HepG2 (cell line): Measurements from ENCODE around the gene DCAF15. TPM values are rescaled to one million over a fixed set of nuclear protein-coding genes. Genes with fewer than 3 reads are reported as not detected.
A peak's percentile ranks its signal among the peaks of the same experiment; 100 is the strongest.

Experiments used
- AGO1 ChIP-seq: fragments of 200-400 bp; formaldehyde crosslinking; IDR thresholded peaks from 2 replicates; pipeline ENCODE4 v1.6.1; 2017; ENCODE audit warnings: mild to moderate bottlenecking, low read depth, low read length, moderate library complexity; ENCODE audit not compliant: poor library complexity, severe bottlenecking
- BRD4 ChIP-seq: sonication (generic); formaldehyde crosslinking; IDR thresholded peaks from 2 replicates; pipeline ENCODE4 v1.4.0; 2020; ENCODE audit warnings: missing genetic modification reagents
- DNMT3B ChIP-seq: conservative IDR thresholded peaks from 2 replicates; pipeline ENCODE4 v1.6.1; 2016; ENCODE audit warnings: missing biosample characterization, control low read depth
- FOXJ3 ChIP-seq: sonication (generic); formaldehyde crosslinking; IDR thresholded peaks from 2 replicates; pipeline ENCODE4 v1.4.0; 2020; ENCODE audit warnings: missing genetic modification reagents, mild to moderate bottlenecking, borderline replicate concordance
- GATAD1 ChIP-seq: IDR thresholded peaks from 2 replicates; pipeline ENCODE4 v1.6.1; 2016; ENCODE audit warnings: missing genetic modification reagents, missing compliant biosample characterization
- HIVEP1 ChIP-seq: sonication (generic); formaldehyde crosslinking; IDR thresholded peaks from 2 replicates; pipeline ENCODE4 v1.4.0; 2020; ENCODE audit warnings: mild to moderate bottlenecking, missing genetic modification reagents
- HOXA9 ChIP-seq: sonication (generic); formaldehyde crosslinking; IDR thresholded peaks from 2 replicates; pipeline ENCODE4 v1.8.1; 2022; ENCODE audit warnings: missing genetic modification reagents, mild to moderate bottlenecking, moderate library complexity, borderline replicate concordance
- MTERF4 ChIP-seq: sonication (generic); formaldehyde crosslinking; IDR thresholded peaks from 2 replicates; pipeline ENCODE4 v1.8.0; 2023; ENCODE audit warnings: mild to moderate bottlenecking, missing genetic modification reagents
- MTF2 ChIP-seq: sonication (generic); formaldehyde crosslinking; IDR thresholded peaks from 2 replicates; pipeline ENCODE4 v1.5.0; 2020; ENCODE audit warnings: missing genetic modification reagents, borderline replicate concordance
- NCOA2 ChIP-seq: sonication (generic); formaldehyde crosslinking; IDR thresholded peaks from 2 replicates; pipeline ENCODE4 v1.8.0; 2022; ENCODE audit warnings: inconsistent platforms
- NFE2L2 ChIP-seq: fragments of 150-350 bp; IDR thresholded peaks from 2 replicates; pipeline ENCODE4 v1.6.1; 2014; ENCODE audit warnings: low read length
- NFYC ChIP-seq: IDR thresholded peaks from 2 replicates; pipeline ENCODE4 v1.6.1; 2016; ENCODE audit warnings: missing genetic modification reagents, missing compliant biosample characterization
- RBAK ChIP-seq: sonication (generic); formaldehyde crosslinking; IDR thresholded peaks from 2 replicates; pipeline ENCODE4 v1.5.1; 2020; ENCODE audit warnings: mild to moderate bottlenecking, missing genetic modification reagents
- SP5 ChIP-seq: IDR thresholded peaks from 2 replicates; pipeline ENCODE4 v1.6.1; 2016; ENCODE audit warnings: low read depth, borderline replicate concordance
- TGIF2 ChIP-seq: IDR thresholded peaks from 2 replicates; pipeline ENCODE4 v1.6.1; 2016; ENCODE audit warnings: control low read depth, missing compliant biosample characterization
- THAP11 ChIP-seq: IDR thresholded peaks from 2 replicates; pipeline ENCODE4 v1.6.1; 2016; ENCODE audit warnings: missing biosample characterization, missing genetic modification reagents
- ZBTB7B ChIP-seq: sonication (generic); formaldehyde crosslinking; IDR thresholded peaks from 2 replicates; pipeline ENCODE4 v1.4.0; 2020; ENCODE audit warnings: missing genetic modification reagents
- ZNF282 ChIP-seq: fragments of 450-650 bp; IDR thresholded peaks from 2 replicates; pipeline ENCODE4 v1.6.1; 2018; ENCODE audit not compliant: partially characterized antibody
- ZNF546 ChIP-seq: sonication (generic); formaldehyde crosslinking; conservative IDR thresholded peaks from 2 replicates; pipeline ENCODE4 v1.8.1; 2023; ENCODE audit warnings: mild to moderate bottlenecking, missing genetic modification reagents
- ZNF639 ChIP-seq: conservative IDR thresholded peaks from 2 replicates; pipeline ENCODE4 v1.6.1; 2018; ENCODE audit warnings: missing genetic modification reagents
- polyA plus RNA-seq, 8 experiments: library from polyadenylated mRNA; depleted of rRNA in 3 of 8; stranded (reverse) in 7 of 8; unstranded in 1 of 8; fragments of >200 nt; fragmentation: Illumina TruSeq in 4 of 8; extraction: Trizol in 4 of 8; gene quantifications; 2 replicates each; pipeline versions ENCODE4 v1.2.1 to v1.2.3, GENCODE V29; 2011 to 2016; ENCODE audit warnings: low read depth in 4 of 8, missing spikeins in 1 of 8, mixed read lengths in 1 of 8; ENCODE audit not compliant: insufficient read depth in 1 of 8
- total RNA-seq, 5 experiments: library from RNA; depleted of rRNA; stranded (reverse); fragments of >200 nt; fragmentation: Illumina TruSeq; extraction: Trizol; gene quantifications; 2 replicates each; pipeline ENCODE4 v1.2.3, GENCODE V29; 2016; ENCODE audit warnings: low read depth in 1 of 5
- TF ChIP-seq, protein P1 (sequence below): sonication (generic); formaldehyde crosslinking; IDR thresholded peaks from 2 replicates; pipeline ENCODE4 v1.4.0; 2020; ENCODE audit warnings: missing genetic modification reagents, borderline replicate concordance
- TF ChIP-seq, protein P2 (sequence below): sonication (generic); formaldehyde crosslinking; conservative IDR thresholded peaks from 2 replicates; pipeline ENCODE4 v1.8.0; 2022; ENCODE audit warnings: mild to moderate bottlenecking, moderate library complexity, missing genetic modification reagents

Gene DCAF15
- total and polyA plus RNA-seq, 2 of the 13 experiments (the other 11 are each of a cell fraction or from before 2014, with no cell fraction given): 13.6 to 14.0 TPM

DNA sequence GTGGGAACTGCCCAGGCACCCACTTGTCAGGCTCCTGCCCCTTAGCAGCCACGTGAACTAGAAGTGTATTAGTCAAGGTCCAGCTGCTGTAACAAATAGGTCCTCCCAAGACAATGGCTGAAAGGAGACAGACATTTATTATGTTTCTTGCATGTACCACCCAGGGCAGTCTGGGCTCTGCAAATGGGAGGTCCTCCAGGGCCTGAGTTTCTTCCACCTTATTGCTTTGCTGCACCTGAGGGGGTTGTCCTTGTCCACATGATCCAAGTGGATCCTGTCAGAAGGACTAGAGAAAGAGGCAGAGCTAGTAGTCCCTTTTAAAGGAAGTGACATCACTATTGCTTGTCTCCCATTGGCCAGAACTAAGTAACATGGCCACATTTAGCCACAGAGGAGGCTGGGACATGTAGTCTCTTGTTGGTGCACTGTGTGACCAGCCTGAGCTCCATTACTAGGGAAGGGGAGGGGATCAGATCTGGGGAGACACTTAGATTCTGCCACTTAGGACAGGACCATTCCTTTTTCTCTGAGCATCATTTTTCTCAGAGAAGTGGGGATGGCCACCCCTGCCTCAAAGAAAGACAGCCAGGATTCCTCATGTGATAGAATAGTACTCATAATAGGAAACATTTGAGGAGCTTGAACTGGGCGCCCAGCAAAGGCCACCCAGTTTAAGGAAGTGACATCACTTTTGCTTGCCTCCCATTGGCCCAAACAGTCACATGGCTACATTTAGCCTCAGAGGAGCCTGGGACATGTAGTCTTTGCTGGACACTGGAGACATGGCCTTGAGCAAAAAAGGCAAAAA is 31.2 kb upstream of the DCAF15 start (continued):
- TF ChIP-seq RBAK (no peak; the same call in 1 of the 2 replicates), ZBTB7B (CRISPR knock-in tag) (no peak), FOXJ3 (CRISPR knock-in tag) (no peak), GATAD1 (CRISPR knock-in tag) (no peak), THAP11 (CRISPR knock-in tag) (peak; percentile 97), BRD4 (CRISPR knock-in tag) (no peak), NFYC (CRISPR knock-in tag) (peak; percentile 83), ZNF546 (CRISPR knock-in tag) (no peak), HIVEP1 (CRISPR knock-in tag) (no peak), ZNF639 (CRISPR knock-in tag) (no peak), HOXA9 (CRISPR knock-in tag) (no peak), MTF2 (CRISPR knock-in tag) (no peak), ZNF282 (no peak), MTERF4 (CRISPR knock-in tag) (no peak), AGO1 (no peak), NFE2L2 (no peak), SP5 (no peak), DNMT3B (CRISPR knock-in tag) (no peak), NCOA2 (CRISPR knock-in tag) (no peak), TGIF2 (CRISPR knock-in tag) (no peak)
- TF ChIP-seq, protein P1, sequence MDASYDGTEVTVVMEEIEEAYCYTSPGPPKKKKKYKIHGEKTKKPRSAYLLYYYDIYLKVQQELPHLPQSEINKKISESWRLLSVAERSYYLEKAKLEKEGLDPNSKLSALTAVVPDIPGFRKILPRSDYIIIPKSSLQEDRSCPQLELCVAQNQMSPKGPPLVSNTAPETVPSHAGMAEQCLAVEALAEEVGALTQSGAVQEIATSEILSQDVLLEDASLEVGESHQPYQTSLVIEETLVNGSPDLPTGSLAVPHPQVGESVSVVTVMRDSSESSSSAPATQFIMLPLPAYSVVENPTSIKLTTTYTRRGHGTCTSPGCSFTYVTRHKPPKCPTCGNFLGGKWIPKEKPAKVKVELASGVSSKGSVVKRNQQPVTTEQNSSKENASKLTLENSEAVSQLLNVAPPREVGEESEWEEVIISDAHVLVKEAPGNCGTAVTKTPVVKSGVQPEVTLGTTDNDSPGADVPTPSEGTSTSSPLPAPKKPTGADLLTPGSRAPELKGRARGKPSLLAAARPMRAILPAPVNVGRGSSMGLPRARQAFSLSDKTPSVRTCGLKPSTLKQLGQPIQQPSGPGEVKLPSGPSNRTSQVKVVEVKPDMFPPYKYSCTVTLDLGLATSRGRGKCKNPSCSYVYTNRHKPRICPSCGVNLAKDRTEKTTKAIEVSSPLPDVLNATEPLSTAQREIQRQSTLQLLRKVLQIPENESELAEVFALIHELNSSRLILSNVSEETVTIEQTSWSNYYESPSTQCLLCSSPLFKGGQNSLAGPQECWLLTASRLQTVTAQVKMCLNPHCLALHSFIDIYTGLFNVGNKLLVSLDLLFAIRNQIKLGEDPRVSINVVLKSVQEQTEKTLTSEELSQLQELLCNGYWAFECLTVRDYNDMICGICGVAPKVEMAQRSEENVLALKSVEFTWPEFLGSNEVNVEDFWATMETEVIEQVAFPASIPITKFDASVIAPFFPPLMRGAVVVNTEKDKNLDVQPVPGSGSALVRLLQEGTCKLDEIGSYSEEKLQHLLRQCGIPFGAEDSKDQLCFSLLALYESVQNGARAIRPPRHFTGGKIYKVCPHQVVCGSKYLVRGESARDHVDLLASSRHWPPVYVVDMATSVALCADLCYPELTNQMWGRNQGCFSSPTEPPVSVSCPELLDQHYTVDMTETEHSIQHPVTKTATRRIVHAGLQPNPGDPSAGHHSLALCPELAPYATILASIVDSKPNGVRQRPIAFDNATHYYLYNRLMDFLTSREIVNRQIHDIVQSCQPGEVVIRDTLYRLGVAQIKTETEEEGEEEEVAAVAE (CRISPR knock-in tag): no peak
- TF ChIP-seq, protein P2, sequence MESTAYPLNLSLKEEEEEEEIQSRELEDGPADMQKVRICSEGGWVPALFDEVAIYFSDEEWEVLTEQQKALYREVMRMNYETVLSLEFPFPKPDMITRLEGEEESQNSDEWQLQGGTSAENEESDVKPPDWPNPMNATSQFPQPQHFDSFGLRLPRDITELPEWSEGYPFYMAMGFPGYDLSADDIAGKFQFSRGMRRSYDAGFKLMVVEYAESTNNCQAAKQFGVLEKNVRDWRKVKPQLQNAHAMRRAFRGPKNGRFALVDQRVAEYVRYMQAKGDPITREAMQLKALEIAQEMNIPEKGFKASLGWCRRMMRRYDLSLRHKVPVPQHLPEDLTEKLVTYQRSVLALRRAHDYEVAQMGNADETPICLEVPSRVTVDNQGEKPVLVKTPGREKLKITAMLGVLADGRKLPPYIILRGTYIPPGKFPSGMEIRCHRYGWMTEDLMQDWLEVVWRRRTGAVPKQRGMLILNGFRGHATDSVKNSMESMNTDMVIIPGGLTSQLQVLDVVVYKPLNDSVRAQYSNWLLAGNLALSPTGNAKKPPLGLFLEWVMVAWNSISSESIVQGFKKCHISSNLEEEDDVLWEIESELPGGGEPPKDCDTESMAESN (CRISPR knock-in tag): no peak
